H9 (cell line): ENCODE measurements around the gene RHOC. TPM values are rescaled to one million over a fixed set of nuclear protein-coding genes. Genes with fewer than 3 reads are reported as not detected.

Experiments used
- DNase-seq: peaks from one replicate; pipeline ENCODE4 v3.0.0-alpha.2; 2017
- H2AFZ ChIP-seq: one replicate; pipeline ENCODE4 v1.6.1; 2013; ENCODE audit warnings: mild to moderate bottlenecking, low read length, control low read depth, moderate library complexity
- H2AK5ac ChIP-seq: 2 replicates; pipeline ENCODE4 v1.6.1; 2013; ENCODE audit warnings: low read length, control low read depth, mixed read lengths; ENCODE audit not compliant: insufficient read length
- H2BK120ac ChIP-seq: one replicate; pipeline ENCODE4 v1.6.1; 2013; ENCODE audit warnings: low read depth, mild to moderate bottlenecking, low read length, control low read depth, inconsistent platforms; ENCODE audit not compliant: poor library complexity, severe bottlenecking
- H2BK12ac ChIP-seq: 2 replicates; pipeline ENCODE4 v1.6.1; 2013; ENCODE audit warnings: low read length, control low read depth, mixed read lengths, low read depth; ENCODE audit not compliant: insufficient read length
- H2BK15ac ChIP-seq: 2 replicates; pipeline ENCODE4 v1.6.1; 2013; ENCODE audit warnings: low read depth, low read length, control low read depth
- H2BK20ac ChIP-seq: one replicate; pipeline ENCODE4 v1.6.1; 2013; ENCODE audit warnings: low read depth, mild to moderate bottlenecking, low read length, control low read depth, inconsistent platforms; ENCODE audit not compliant: poor library complexity, severe bottlenecking
- H2BK5ac ChIP-seq: 2 replicates; pipeline ENCODE4 v1.6.1; 2013; ENCODE audit warnings: low read length, control low read depth, mixed read lengths; ENCODE audit not compliant: insufficient read length
- H3K14ac ChIP-seq: 2 replicates; pipeline ENCODE4 v1.6.1; 2013; ENCODE audit warnings: low read length, control low read depth; ENCODE audit not compliant: insufficient read depth
- H3K18ac ChIP-seq: 2 replicates; pipeline ENCODE4 v1.6.1; 2013; ENCODE audit warnings: low read depth, mild to moderate bottlenecking, mixed read lengths, low read length, control low read depth; ENCODE audit not compliant: insufficient read length
- H3K23ac ChIP-seq: 2 replicates; pipeline ENCODE4 v1.6.1; 2013; ENCODE audit warnings: low read length, control low read depth, mixed read lengths, low read depth; ENCODE audit not compliant: insufficient read length
- H3K23me2 ChIP-seq: 2 replicates; pipeline ENCODE4 v1.6.1; 2013; ENCODE audit warnings: low read depth, mild to moderate bottlenecking, mixed read lengths, low read length, control low read depth; ENCODE audit not compliant: insufficient read length, poor library complexity, severe bottlenecking
- H3K27ac ChIP-seq: 2 replicates; pipeline ENCODE4 v1.5.1; 2013; ENCODE audit warnings: low read length, control low read depth, mixed read lengths, low read depth; ENCODE audit not compliant: insufficient read length
- H3K27me3 ChIP-seq: 2 replicates; pipeline ENCODE4 v1.6.1; 2013; ENCODE audit warnings: low read length, control low read depth, inconsistent platforms; ENCODE audit not compliant: insufficient read depth
- H3K4ac ChIP-seq: 2 replicates; pipeline ENCODE4 v1.6.1; 2013; ENCODE audit warnings: low read depth, mild to moderate bottlenecking, control low read depth, inconsistent platforms, low read length, moderate library complexity
- H3K4me1 ChIP-seq: 2 replicates; pipeline ENCODE4 v1.6.1; 2013; ENCODE audit warnings: low read length, control low read depth, inconsistent platforms; ENCODE audit not compliant: insufficient read depth
- H3K4me2 ChIP-seq: 2 replicates; pipeline ENCODE4 v1.6.1; 2013; ENCODE audit warnings: low read length, control low read depth, mixed read lengths; ENCODE audit not compliant: insufficient read length, insufficient read depth
- H3K56ac ChIP-seq: 2 replicates; pipeline ENCODE4 v1.6.1; 2013; ENCODE audit warnings: low read depth, mild to moderate bottlenecking, mixed read lengths, low read length, control low read depth; ENCODE audit not compliant: insufficient read length
- H3K79me1 ChIP-seq: 2 replicates; pipeline ENCODE4 v1.6.1; 2013; ENCODE audit warnings: low read depth, mild to moderate bottlenecking, moderate library complexity, low read length, control low read depth, inconsistent platforms; ENCODE audit not compliant: insufficient read depth, poor library complexity, severe bottlenecking
- H3K79me2 ChIP-seq: 2 replicates; pipeline ENCODE4 v1.6.1; 2013; ENCODE audit warnings: low read length, control low read depth, inconsistent platforms; ENCODE audit not compliant: insufficient read depth
- H3K9ac ChIP-seq: 2 replicates; pipeline ENCODE4 v1.6.1; 2013; ENCODE audit warnings: low read length, control low read depth, mixed read lengths; ENCODE audit not compliant: insufficient read length; ENCODE audit errors: extremely low read depth
- H3K9me3 ChIP-seq: one replicate; pipeline ENCODE4 v1.6.1; 2013; ENCODE audit warnings: low read depth, low read length, inconsistent platforms; ENCODE audit not compliant: control insufficient read depth
- H3T11ph ChIP-seq: one replicate; pipeline ENCODE4 v1.6.1; 2013; ENCODE audit warnings: mild to moderate bottlenecking, low read length, control low read depth, inconsistent platforms
- H4K20me1 ChIP-seq: one replicate; pipeline ENCODE4 v1.6.1; 2013; ENCODE audit not compliant: control insufficient read depth, insufficient read length, insufficient read depth
- H4K5ac ChIP-seq: 2 replicates; pipeline ENCODE4 v1.6.1; 2013; ENCODE audit warnings: low read depth, mild to moderate bottlenecking, mixed read lengths, low read length, control low read depth; ENCODE audit not compliant: insufficient read length
- H4K8ac ChIP-seq: replicated peaks from 2 replicates; pipeline ENCODE4 v1.6.1; 2013; ENCODE audit warnings: low read length, control low read depth, mixed read lengths, low read depth; ENCODE audit not compliant: insufficient read length
- H4K91ac ChIP-seq: 2 replicates; pipeline ENCODE4 v1.6.1; 2013; ENCODE audit warnings: low read depth, mild to moderate bottlenecking, moderate library complexity, mixed read lengths, low read length, control low read depth; ENCODE audit not compliant: insufficient read length
- H3K27ac Mint-ChIP-seq, 3 experiments: 2 replicates in 2 of 3; 3 replicates in 1 of 3; pipeline ENCODE4 v1.8.0; 2020 to 2021; ENCODE audit warnings: mixed read lengths in 3 of 3, mild to moderate bottlenecking in 1 of 3, moderate library complexity in 1 of 3
- H3K27me3 Mint-ChIP-seq: 2 replicates; pipeline ENCODE4 v1.8.0; 2021; ENCODE audit warnings: low read depth, mild to moderate bottlenecking, moderate library complexity, mixed read lengths
- H3K36me3 Mint-ChIP-seq, 3 experiments: 2 replicates in 2 of 3; 3 replicates in 1 of 3; pipeline ENCODE4 v1.8.0; 2020 to 2021; ENCODE audit warnings: low read depth in 3 of 3, mixed read lengths in 3 of 3; ENCODE audit not compliant: insufficient read depth in 1 of 3
- H3K4me1 Mint-ChIP-seq, 2 experiments: 2 replicates each; pipeline ENCODE4 v1.8.0; 2020; ENCODE audit warnings: mixed read lengths in 2 of 2
- H3K4me3 Mint-ChIP-seq, 2 experiments: 2 replicates in 1 of 2; 3 replicates in 1 of 2; pipeline ENCODE4 v1.8.0; 2020 to 2021; ENCODE audit warnings: mild to moderate bottlenecking in 2 of 2, mixed read lengths in 2 of 2, moderate library complexity in 1 of 2
- H3K9me3 Mint-ChIP-seq, 2 experiments: 2 replicates in 1 of 2; 3 replicates in 1 of 2; pipeline ENCODE4 v1.8.0; 2020; ENCODE audit warnings: mild to moderate bottlenecking in 2 of 2, mixed read lengths in 2 of 2, moderate library complexity in 1 of 2
- CTCF ChIP-seq: fragments of 200-600 bp; sonication (generic); conservative IDR thresholded peaks from 3 replicates; pipeline ENCODE4 v1.8.0; 2021; ENCODE audit warnings: antibody characterized with exemption, mild to moderate bottlenecking
- WGBS: extraction: QIAGEN DNeasy Blood & Tissue Kit; methylation state at CpG from one replicate; pipeline ENCODE4 v1.1.7; 2013; ENCODE audit warnings: missing lambda C conversion rate, low lambda C conversion rate, mixed read lengths; ENCODE audit not compliant: insufficient read length; ENCODE audit errors: extremely low coverage; 5-methylcytosine and 5-hydroxymethylcytosine counted together
- total RNA-seq: library from RNA; stranded (reverse); gene quantifications from 2 replicates; pipeline ENCODE4 v1.2.1, GENCODE V29; 2021

Gene RHOC
- total RNA-seq, 1 experiment from 2014 or later = 68.9 TPM

- no CpG with 5 or more reads among the region's 9 CpGs for WGBS
These were observed 17.6 kb downstream of the RHOC start for GRCh38 chr1:112689196-112689841.

More at GRCh38 chr1:112689196-112689841, 17.6 kb downstream of the RHOC start:
- Mint-ChIP-seq H3K4me1 (peaks cover 12 to 13% of the 10 kb centered on the region in 2 experiments), H3K9me3 (no peaks in the 10 kb centered on the region), H3K27me3 (no peaks in the 10 kb centered on the region), H3K4me3 (no peak overlapping the region), H3K36me3 (peaks cover 17 to 39% (median 39%) of the 10 kb centered on the region in 3 experiments; a peak in 6 of 7 replicates), H3K27ac (no peak overlapping the region)
- no peak for DNase-seq
- Histone ChIP-seq H3K79me1 (no peaks in the 10 kb centered on the region), H3K14ac (no peak overlapping the region; the same call in 1 of the 2 replicates), H4K91ac (no peak overlapping the region), H2BK5ac (no peak overlapping the region), H3K18ac (no peak overlapping the region), H3K4me1 (no peaks in the 10 kb centered on the region), H3K23me2 (no peaks in the 10 kb centered on the region), H2BK15ac (no peak overlapping the region), H3T11ph (no peak overlapping the region), H3K4me2 (no peak overlapping the region), H3K23ac (no peak overlapping the region), H2BK20ac (no peak overlapping the region), H4K20me1 (no peaks in the 10 kb centered on the region), H4K8ac (no peak overlapping the region), H2BK12ac (no peak overlapping the region), H3K9ac (no peak overlapping the region), H2BK120ac (no peak overlapping the region), H3K56ac (no peak overlapping the region), H2AK5ac (no peak overlapping the region), H3K79me2 (no peaks in the 10 kb centered on the region), H2AFZ (no peak overlapping the region), H4K5ac (no peak overlapping the region), H3K9me3 (no peaks in the 10 kb centered on the region), H3K27me3 (no peaks in the 10 kb centered on the region), H3K27ac (no peak overlapping the region), H3K4ac (no peak overlapping the region)
- no peak for TF ChIP-seq CTCF
